Measurements from ENCODE around the gene SPTB.
A peak's percentile ranks its signal among the peaks of the same experiment; 100 is the strongest.

The SPTB gene

GRCh38 chr14:64773577-64773976 lies 106.1 kb downstream of the SPTB start:
- TF ChIP-seq CTCF (IDR thresholded peaks at IDR 0.05) (no peak), ZFX (IDR thresholded peaks at IDR 0.05; ENCODE audit: borderline replicate concordance) (no peak)
- H3K27ac ChIP-seq, result no peak overlapping the region

GRCh38 chr14:64773046-64773445 lies 106.7 kb downstream of the SPTB start:
- no peak for TF ChIP-seq CTCF (IDR thresholded peaks at IDR 0.05)
- TF ChIP-seq ZFX (IDR thresholded peaks at IDR 0.05; ENCODE audit: borderline replicate concordance), result no peak
- no peak overlapping the region for H3K27ac ChIP-seq

GRCh38 chr14:64772397-64772950 lies 107.2 kb downstream of the SPTB start:
- no peak overlapping the region for H3K27ac ChIP-seq
- TF ChIP-seq CTCF (IDR thresholded peaks at IDR 0.05) (peak; percentile 68), ZFX (IDR thresholded peaks at IDR 0.05; ENCODE audit: borderline replicate concordance) (no peak)

GRCh38 chr14:64771161-64771560 lies 108.5 kb downstream of the SPTB start:
- TF ChIP-seq ZFX (IDR thresholded peaks at IDR 0.05; ENCODE audit: borderline replicate concordance), result no peak
- TF ChIP-seq CTCF (IDR thresholded peaks at IDR 0.05), result no peak
- H3K27ac ChIP-seq, result no peak overlapping the region

GRCh38 chr14:64770751-64771150 lies 109.0 kb downstream of the SPTB start:
- TF ChIP-seq CTCF (IDR thresholded peaks at IDR 0.05), result no peak
- no peak for TF ChIP-seq ZFX (IDR thresholded peaks at IDR 0.05; ENCODE audit: borderline replicate concordance)
- H3K27ac ChIP-seq, result no peak overlapping the region

- no peak overlapping the region for H3K27ac ChIP-seq
- no peak for TF ChIP-seq ZFX (IDR thresholded peaks at IDR 0.05; ENCODE audit: borderline replicate concordance)
- TF ChIP-seq CTCF (IDR thresholded peaks at IDR 0.05), result no peak
Measured at GRCh38 chr14:64769096-64770020, 110.3 kb downstream of the SPTB start.
